Lung (tissue), 12 donors: ENCODE results near the gene PALLD. TPM values are rescaled to one million over a fixed set of nuclear protein-coding genes. Genes with fewer than 3 reads are reported as not detected.

Source experiments
- ATAC-seq: fragments of 200-7000 bp; cut with Tn5 transposase; one replicate; pipeline ENCODE4 v1.9.1; 2020; ENCODE audit warnings: moderate number of reproducible peaks; ENCODE audit not compliant: insufficient read depth, low FRiP score
- DNase-seq, 3 donors: peaks; one replicate each; pipeline ENCODE4 v3.0.0-alpha.2; 2013 to 2017
- H3K27ac ChIP-seq, 2 donors: one replicate each; pipeline ENCODE4 v1.5.1; 2013; ENCODE audit warnings: mild to moderate bottlenecking in 2 of 2, moderate library complexity in 2 of 2, control low read depth in 1 of 2, inconsistent platforms in 1 of 2, low read depth in 1 of 2, low read length in 1 of 2
- H3K27me3 ChIP-seq, 3 donors: one replicate each; pipeline ENCODE4 v1.5.1; 2013; ENCODE audit warnings: low read length in 2 of 3; ENCODE audit not compliant: control insufficient read depth in 3 of 3, insufficient read depth in 3 of 3
- H3K36me3 ChIP-seq, 4 donors: one replicate each; pipeline ENCODE4 v1.5.1; 2013; ENCODE audit warnings: low read length in 4 of 4, mild to moderate bottlenecking in 1 of 4, moderate library complexity in 1 of 4; ENCODE audit not compliant: control insufficient read depth in 4 of 4, insufficient read depth in 4 of 4
- H3K4me1 ChIP-seq, 5 donors: one replicate each; pipeline ENCODE4 v1.5.1; 2013; ENCODE audit warnings: low read length in 5 of 5, mild to moderate bottlenecking in 2 of 5, moderate library complexity in 1 of 5; ENCODE audit not compliant: control insufficient read depth in 5 of 5, insufficient read depth in 5 of 5
- H3K4me3 ChIP-seq: one replicate; pipeline ENCODE4 v1.5.1; 2013; ENCODE audit warnings: mild to moderate bottlenecking, control low read depth, moderate library complexity
- H3K9ac ChIP-seq, 2 donors: one replicate each; pipeline ENCODE4 v1.5.1; 2013; ENCODE audit warnings: low read length in 2 of 2, control low read depth in 1 of 2; ENCODE audit not compliant: insufficient read depth in 1 of 2
- H3K9me3 ChIP-seq, 4 donors: one replicate each; pipeline ENCODE4 v1.5.1; 2013; ENCODE audit warnings: low read length in 3 of 4, mild to moderate bottlenecking in 1 of 4, moderate library complexity in 1 of 4; ENCODE audit not compliant: control insufficient read depth in 4 of 4, insufficient read depth in 3 of 4
- WGBS, 2 donors: extraction: QIAGEN DNeasy Blood & Tissue Kit; methylation state at CpG; one replicate each; pipeline ENCODE4 v1.1.7; 2013; 5-methylcytosine and 5-hydroxymethylcytosine counted together
- polyA plus RNA-seq, 2 donors: library from polyadenylated mRNA; stranded (reverse); fragments of 200-250 nt; gene quantifications; one replicate each; pipeline ENCODE4 v1.2.1, GENCODE V29; 2013
- total RNA-seq, 2 donors: library from RNA; depleted of rRNA in 1 of 2; stranded (reverse); fragments of >200 nt in 1 of 2; gene quantifications; one replicate each; pipeline ENCODE4 v1.2.1, GENCODE V29; 2014 to 2021
- TF ChIP-seq, protein P1 (sequence below): IDR thresholded peaks from 2 replicates; pipeline ENCODE4 v1.5.1; 2012; ENCODE audit warnings: mild to moderate bottlenecking; ENCODE audit errors: control extremely low read depth, extremely low read depth
- donor health status: control.
- donor health status: control.
- donor health status: Bipolar disorder and iron deficiency.
- donor health status: healthy.
- donor health status: DM: yes; HTN: yes; CAD: no.

The PALLD gene
- total and polyA plus RNA-seq, 4 donors, result 20.7 to 139 (median 63.0) TPM

DNA sequence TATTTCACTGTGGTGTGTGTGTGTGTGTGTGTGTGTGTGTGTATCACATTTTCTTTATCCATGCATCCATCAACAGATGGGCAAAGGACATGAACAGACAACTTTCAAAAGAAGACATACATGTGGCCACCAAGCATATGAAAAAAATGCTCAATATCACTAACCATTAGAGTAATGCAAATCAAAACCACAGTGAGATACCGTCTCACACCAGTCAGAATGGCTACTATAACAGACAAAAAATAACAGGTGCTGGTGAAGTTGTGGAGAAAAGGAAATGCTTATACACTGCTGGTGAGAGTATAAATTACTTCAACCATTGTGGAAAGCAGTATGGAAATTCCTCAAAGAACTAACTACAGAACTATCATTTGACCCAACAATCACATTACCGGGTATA lies 83.4 kb downstream of the PALLD start:
- Histone ChIP-seq H3K9me3 (peaks cover 0 to 3% (median 0%) of the 10 kb centered on the region in 4 donors), H3K4me1 (peaks cover 0 to 7% (median 0%) of the 10 kb centered on the region in 5 donors), H3K27ac (no peak overlapping the region), H3K36me3 (no peaks in the 10 kb centered on the region), H3K4me3 (no peak overlapping the region), H3K9ac (no peak overlapping the region), H3K27me3 (no peaks in the 10 kb centered on the region)
- no peak for ATAC-seq
- TF ChIP-seq, protein P1, sequence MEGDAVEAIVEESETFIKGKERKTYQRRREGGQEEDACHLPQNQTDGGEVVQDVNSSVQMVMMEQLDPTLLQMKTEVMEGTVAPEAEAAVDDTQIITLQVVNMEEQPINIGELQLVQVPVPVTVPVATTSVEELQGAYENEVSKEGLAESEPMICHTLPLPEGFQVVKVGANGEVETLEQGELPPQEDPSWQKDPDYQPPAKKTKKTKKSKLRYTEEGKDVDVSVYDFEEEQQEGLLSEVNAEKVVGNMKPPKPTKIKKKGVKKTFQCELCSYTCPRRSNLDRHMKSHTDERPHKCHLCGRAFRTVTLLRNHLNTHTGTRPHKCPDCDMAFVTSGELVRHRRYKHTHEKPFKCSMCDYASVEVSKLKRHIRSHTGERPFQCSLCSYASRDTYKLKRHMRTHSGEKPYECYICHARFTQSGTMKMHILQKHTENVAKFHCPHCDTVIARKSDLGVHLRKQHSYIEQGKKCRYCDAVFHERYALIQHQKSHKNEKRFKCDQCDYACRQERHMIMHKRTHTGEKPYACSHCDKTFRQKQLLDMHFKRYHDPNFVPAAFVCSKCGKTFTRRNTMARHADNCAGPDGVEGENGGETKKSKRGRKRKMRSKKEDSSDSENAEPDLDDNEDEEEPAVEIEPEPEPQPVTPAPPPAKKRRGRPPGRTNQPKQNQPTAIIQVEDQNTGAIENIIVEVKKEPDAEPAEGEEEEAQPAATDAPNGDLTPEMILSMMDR, result no peak
- WGBS, 2 donors, result 95 to 96% methylated on average over 2 of the region's 2 CpGs
- DNase-seq, result no peak

GRCh38 chr4:168584321-168584771 lies 87.5 kb downstream of the PALLD start:
- DNase-seq (no peak), ATAC-seq (no peak)
- no peak overlapping the region for H3K27ac ChIP-seq
- peaks cover 0 to 3% (median 0%) of the 10 kb centered on the region in 4 donors for H3K9me3 ChIP-seq
- TF ChIP-seq, protein P1, result no peak
- no peak overlapping the region for H3K9ac ChIP-seq
- H3K4me3 ChIP-seq, result no peak overlapping the region
- 83 to 91% methylated on average over 2 of the region's 2 CpGs for WGBS, 2 donors
- no peaks in the 10 kb centered on the region for H3K27me3 ChIP-seq
- peaks cover 0 to 10% (median 0%) of the 10 kb centered on the region in 5 donors for H3K4me1 ChIP-seq
- no peaks in the 10 kb centered on the region for H3K36me3 ChIP-seq

DNA sequence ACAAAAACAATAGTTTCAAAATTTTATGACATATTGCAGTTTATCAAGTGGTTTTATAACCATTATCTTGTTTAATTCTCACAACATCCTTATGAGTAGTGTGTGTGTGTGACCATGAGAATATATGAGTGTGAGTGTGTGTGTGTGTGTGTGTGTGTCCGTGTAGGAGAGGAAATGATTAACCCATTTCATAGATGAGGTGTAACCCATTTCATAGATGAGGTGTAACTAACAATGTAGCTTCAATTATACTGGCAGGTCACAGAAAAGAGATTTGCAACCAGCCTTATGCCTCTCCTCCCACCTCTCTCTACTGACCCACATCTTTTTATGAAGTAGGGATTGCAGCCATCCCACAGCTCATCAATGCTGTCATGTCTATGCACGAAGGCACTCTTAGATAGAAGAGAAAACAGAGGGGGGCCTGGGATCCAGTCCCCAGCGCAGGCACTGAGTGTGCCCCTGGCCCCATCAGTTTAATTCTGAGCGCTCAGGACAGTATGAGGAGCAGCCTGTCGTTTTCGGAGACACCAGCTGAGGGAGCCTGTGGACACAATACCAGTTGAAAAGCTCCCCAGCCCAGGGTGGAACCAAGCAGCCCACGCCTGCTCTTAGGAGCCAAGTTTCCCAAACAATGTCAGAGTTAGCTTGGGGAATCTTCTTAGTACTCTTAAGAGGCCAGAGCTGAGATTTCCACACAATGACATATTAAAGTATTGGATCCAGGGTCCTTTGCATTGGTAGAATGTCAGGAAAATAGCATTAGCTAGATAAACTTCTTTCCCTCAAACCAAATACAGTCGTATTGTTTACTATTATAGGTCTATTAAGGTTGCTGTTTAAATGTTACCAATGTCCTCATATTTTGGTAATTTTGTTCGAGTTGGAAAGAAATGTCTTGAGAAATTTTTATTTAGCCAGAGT lies 88.6 kb downstream of the PALLD start:
- TF ChIP-seq, protein P1, result peak; percentile 43

More for the DNA sequence above, 88.6 kb downstream of the PALLD start:
- Histone ChIP-seq H3K36me3 (no peaks in the 10 kb centered on the region), H3K4me3 (no peak overlapping the region), H3K9me3 (peaks cover 0 to 3% (median 0%) of the 10 kb centered on the region in 4 donors), H3K27me3 (no peaks in the 10 kb centered on the region), H3K9ac (no peak overlapping the region), H3K4me1 (peaks cover 0 to 10% (median 0%) of the 10 kb centered on the region in 5 donors), H3K27ac (no peak overlapping the region)
- ATAC-seq (peak; percentile 90), DNase-seq (peak; percentile 77 to 83 (median 80))
- WGBS, 2 donors, result 20 to 32% methylated on average over 9 of the region's 9 CpGs
